K562 (cell line): ENCODE data around the gene SNX30.

Experiments used
- HDAC2 ChIP-seq: fragments of 450-650 bp; IDR thresholded peaks from 2 replicates; pipeline ENCODE4 v1.6.1; 2016; ENCODE audit warnings: mild to moderate bottlenecking
- HLTF ChIP-seq: fragments of 450-650 bp; IDR thresholded peaks from 2 replicates; pipeline ENCODE4 v1.6.1; 2016
- JUN ChIP-seq, 2 experiments: sonication (generic) in 1 of 2; formaldehyde crosslinking in 1 of 2; IDR thresholded peaks; 2 replicates each; pipeline versions ENCODE4 v1.6.1 to v1.8.0; 2012 to 2022; ENCODE audit warnings: borderline replicate concordance in 2 of 2, mild to moderate bottlenecking in 2 of 2, improper control_type of control experiment in 1 of 2, low read depth in 1 of 2, low read length in 1 of 2, missing genetic modification reagents in 1 of 2
- NFYB ChIP-seq: IDR thresholded peaks from 2 replicates; pipeline ENCODE4 v1.6.1; 2011; ENCODE audit warnings: mild to moderate bottlenecking, moderate library complexity; ENCODE audit not compliant: insufficient read length; ENCODE audit errors: extremely low read depth
- SAFB2 ChIP-seq: fragments of 200-400 bp; formaldehyde crosslinking; IDR thresholded peaks from 2 replicates; pipeline ENCODE4 v1.6.1; 2018; ENCODE audit warnings: borderline replicate concordance, low read length, low read depth, moderate library complexity; ENCODE audit not compliant: severe bottlenecking
- TF ChIP-seq, protein P1 (sequence below): sonication (generic); formaldehyde crosslinking; IDR thresholded peaks from 2 replicates; pipeline ENCODE4 v1.8.1; 2023; ENCODE audit warnings: mild to moderate bottlenecking, missing genetic modification reagents
- TF ChIP-seq, protein P2 (sequence below), 3 experiments: IDR thresholded peaks in 2 of 3; conservative IDR thresholded peaks in 1 of 3; 2 replicates each; pipeline ENCODE4 v1.5.1; 2011 to 2012; ENCODE audit warnings: low read length in 3 of 3, mild to moderate bottlenecking in 3 of 3, control low read depth in 2 of 3, improper control_type of control experiment in 1 of 3, inconsistent platforms in 1 of 3, low read depth in 1 of 3, mixed read lengths in 1 of 3, moderate library complexity in 1 of 3; ENCODE audit not compliant: insufficient read depth in 2 of 3
- TF ChIP-seq, protein P3 (sequence below): sonication (generic); formaldehyde crosslinking; IDR thresholded peaks from 2 replicates; pipeline ENCODE4 v1.8.1; 2023; ENCODE audit warnings: mild to moderate bottlenecking, missing genetic modification reagents
- TF ChIP-seq, protein P4 (sequence below): sonication (generic); formaldehyde crosslinking; IDR thresholded peaks from 2 replicates; pipeline ENCODE4 v1.8.1; 2023; ENCODE audit warnings: missing genetic modification reagents, mild to moderate bottlenecking, borderline replicate concordance

DNA sequence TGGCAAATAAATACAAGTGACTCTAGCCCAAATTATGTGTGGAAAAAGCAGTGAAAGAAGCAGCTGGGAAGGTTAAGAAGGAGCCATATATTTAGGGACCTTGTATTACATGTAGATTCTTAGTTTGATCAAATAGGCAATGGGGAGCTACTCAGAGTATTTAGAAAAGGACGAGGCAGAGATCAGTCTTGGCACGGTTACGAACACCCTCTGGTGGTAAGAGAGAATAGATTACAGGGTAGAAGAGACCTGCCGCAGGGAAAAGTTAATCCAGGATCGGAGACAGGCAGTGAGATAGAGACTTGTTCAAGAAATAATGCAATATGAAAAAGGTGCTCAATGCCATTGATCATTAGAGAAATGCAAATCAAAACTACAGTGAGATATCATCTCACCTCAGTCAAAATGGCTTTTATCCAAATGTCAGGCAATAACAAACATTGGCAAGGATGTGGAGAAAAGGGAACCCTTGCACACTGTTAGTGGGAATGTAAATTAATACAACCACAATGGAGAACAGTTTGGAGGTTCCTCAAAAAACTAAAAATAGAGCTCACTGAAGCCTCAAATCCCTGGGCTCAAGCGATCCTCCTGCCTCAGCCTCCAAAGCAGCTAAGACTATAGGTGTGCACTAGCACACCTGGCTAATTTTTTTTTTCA, 44.7 kb upstream of the SNX30 start:
- TF ChIP-seq, protein P1, sequence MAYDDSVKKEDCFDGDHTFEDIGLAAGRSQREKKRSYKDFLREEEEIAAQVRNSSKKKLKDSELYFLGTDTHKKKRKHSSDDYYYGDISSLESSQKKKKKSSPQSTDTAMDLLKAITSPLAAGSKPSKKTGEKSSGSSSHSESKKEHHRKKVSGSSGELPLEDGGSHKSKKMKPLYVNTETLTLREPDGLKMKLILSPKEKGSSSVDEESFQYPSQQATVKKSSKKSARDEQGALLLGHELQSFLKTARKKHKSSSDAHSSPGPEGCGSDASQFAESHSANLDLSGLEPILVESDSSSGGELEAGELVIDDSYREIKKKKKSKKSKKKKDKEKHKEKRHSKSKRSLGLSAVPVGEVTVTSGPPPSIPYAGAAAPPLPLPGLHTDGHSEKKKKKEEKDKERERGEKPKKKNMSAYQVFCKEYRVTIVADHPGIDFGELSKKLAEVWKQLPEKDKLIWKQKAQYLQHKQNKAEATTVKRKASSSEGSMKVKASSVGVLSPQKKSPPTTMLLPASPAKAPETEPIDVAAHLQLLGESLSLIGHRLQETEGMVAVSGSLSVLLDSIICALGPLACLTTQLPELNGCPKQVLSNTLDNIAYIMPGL (CRISPR knock-in tag): no peak
- TF ChIP-seq, protein P2, sequence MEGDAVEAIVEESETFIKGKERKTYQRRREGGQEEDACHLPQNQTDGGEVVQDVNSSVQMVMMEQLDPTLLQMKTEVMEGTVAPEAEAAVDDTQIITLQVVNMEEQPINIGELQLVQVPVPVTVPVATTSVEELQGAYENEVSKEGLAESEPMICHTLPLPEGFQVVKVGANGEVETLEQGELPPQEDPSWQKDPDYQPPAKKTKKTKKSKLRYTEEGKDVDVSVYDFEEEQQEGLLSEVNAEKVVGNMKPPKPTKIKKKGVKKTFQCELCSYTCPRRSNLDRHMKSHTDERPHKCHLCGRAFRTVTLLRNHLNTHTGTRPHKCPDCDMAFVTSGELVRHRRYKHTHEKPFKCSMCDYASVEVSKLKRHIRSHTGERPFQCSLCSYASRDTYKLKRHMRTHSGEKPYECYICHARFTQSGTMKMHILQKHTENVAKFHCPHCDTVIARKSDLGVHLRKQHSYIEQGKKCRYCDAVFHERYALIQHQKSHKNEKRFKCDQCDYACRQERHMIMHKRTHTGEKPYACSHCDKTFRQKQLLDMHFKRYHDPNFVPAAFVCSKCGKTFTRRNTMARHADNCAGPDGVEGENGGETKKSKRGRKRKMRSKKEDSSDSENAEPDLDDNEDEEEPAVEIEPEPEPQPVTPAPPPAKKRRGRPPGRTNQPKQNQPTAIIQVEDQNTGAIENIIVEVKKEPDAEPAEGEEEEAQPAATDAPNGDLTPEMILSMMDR (IDR thresholded peaks at IDR 0.05 in 2 of 3, conservative IDR thresholded peaks at IDR 0.05 in 1 of 3; ENCODE audit: insufficient read depth in 2 of 3, low read depth in 1 of 3, low read length in 3 of 3): peak; percentile 9 to 41 (median 24); a peak in 3 of 6 replicates
- no peak for TF ChIP-seq HLTF
- TF ChIP-seq HDAC2: no peak
- no peak for TF ChIP-seq SAFB2
- TF ChIP-seq, protein P3, sequence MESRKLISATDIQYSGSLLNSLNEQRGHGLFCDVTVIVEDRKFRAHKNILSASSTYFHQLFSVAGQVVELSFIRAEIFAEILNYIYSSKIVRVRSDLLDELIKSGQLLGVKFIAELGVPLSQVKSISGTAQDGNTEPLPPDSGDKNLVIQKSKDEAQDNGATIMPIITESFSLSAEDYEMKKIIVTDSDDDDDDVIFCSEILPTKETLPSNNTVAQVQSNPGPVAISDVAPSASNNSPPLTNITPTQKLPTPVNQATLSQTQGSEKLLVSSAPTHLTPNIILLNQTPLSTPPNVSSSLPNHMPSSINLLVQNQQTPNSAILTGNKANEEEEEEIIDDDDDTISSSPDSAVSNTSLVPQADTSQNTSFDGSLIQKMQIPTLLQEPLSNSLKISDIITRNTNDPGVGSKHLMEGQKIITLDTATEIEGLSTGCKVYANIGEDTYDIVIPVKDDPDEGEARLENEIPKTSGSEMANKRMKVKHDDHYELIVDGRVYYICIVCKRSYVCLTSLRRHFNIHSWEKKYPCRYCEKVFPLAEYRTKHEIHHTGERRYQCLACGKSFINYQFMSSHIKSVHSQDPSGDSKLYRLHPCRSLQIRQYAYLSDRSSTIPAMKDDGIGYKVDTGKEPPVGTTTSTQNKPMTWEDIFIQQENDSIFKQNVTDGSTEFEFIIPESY (CRISPR knock-in tag): no peak
- TF ChIP-seq NFYB: no peak
- TF ChIP-seq, protein P4, sequence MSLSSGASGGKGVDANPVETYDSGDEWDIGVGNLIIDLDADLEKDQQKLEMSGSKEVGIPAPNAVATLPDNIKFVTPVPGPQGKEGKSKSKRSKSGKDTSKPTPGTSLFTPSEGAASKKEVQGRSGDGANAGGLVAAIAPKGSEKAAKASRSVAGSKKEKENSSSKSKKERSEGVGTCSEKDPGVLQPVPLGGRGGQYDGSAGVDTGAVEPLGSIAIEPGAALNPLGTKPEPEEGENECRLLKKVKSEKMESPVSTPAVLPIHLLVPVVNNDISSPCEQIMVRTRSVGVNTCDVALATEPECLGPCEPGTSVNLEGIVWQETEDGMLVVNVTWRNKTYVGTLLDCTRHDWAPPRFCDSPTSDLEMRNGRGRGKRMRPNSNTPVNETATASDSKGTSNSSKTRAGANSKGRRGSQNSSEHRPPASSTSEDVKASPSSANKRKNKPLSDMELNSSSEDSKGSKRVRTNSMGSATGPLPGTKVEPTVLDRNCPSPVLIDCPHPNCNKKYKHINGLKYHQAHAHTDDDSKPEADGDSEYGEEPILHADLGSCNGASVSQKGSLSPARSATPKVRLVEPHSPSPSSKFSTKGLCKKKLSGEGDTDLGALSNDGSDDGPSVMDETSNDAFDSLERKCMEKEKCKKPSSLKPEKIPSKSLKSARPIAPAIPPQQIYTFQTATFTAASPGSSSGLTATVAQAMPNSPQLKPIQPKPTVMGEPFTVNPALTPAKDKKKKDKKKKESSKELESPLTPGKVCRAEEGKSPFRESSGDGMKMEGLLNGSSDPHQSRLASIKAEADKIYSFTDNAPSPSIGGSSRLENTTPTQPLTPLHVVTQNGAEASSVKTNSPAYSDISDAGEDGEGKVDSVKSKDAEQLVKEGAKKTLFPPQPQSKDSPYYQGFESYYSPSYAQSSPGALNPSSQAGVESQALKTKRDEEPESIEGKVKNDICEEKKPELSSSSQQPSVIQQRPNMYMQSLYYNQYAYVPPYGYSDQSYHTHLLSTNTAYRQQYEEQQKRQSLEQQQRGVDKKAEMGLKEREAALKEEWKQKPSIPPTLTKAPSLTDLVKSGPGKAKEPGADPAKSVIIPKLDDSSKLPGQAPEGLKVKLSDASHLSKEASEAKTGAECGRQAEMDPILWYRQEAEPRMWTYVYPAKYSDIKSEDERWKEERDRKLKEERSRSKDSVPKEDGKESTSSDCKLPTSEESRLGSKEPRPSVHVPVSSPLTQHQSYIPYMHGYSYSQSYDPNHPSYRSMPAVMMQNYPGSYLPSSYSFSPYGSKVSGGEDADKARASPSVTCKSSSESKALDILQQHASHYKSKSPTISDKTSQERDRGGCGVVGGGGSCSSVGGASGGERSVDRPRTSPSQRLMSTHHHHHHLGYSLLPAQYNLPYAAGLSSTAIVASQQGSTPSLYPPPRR (CRISPR knock-in tag): no peak
- no peak for TF ChIP-seq JUN (IDR thresholded peaks at IDR 0.05; ENCODE audit: borderline replicate concordance, low read depth, low read length)
- no peak for TF ChIP-seq JUN (CRISPR knock-in tag; IDR thresholded peaks at IDR 0.05; ENCODE audit: borderline replicate concordance)
